GM12801 (cell line): ENCODE results near the gene BBS9.

Source experiments
- TF ChIP-seq, protein P1 (sequence below): IDR thresholded peaks from one replicate; pipeline ENCODE4 v1.5.1; 2011; ENCODE audit warnings: control low read depth; ENCODE audit not compliant: insufficient read length; ENCODE audit errors: extremely low read depth

The BBS9 gene

DNA sequence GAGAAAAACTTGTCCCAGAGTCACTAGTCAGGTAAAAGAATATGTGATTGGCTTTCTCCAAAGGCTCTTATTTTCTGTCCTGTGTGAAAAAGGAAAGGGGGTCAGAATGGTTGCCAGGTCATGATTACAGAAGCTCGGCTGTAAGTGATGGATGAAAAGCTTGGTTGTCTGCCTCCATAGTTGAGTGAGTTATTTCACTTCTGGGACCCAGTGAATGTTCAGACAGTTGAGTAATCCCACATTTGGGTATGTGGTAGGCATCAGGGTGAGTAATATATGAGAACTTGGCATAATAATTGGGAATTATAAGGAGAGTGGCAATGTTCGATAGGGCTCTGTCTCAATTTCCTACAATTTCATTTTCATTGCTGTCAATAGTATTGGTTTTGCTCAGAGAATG is 72.5 kb downstream of the BBS9 start:
- TF ChIP-seq, protein P1, sequence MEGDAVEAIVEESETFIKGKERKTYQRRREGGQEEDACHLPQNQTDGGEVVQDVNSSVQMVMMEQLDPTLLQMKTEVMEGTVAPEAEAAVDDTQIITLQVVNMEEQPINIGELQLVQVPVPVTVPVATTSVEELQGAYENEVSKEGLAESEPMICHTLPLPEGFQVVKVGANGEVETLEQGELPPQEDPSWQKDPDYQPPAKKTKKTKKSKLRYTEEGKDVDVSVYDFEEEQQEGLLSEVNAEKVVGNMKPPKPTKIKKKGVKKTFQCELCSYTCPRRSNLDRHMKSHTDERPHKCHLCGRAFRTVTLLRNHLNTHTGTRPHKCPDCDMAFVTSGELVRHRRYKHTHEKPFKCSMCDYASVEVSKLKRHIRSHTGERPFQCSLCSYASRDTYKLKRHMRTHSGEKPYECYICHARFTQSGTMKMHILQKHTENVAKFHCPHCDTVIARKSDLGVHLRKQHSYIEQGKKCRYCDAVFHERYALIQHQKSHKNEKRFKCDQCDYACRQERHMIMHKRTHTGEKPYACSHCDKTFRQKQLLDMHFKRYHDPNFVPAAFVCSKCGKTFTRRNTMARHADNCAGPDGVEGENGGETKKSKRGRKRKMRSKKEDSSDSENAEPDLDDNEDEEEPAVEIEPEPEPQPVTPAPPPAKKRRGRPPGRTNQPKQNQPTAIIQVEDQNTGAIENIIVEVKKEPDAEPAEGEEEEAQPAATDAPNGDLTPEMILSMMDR = no peak

DNA sequence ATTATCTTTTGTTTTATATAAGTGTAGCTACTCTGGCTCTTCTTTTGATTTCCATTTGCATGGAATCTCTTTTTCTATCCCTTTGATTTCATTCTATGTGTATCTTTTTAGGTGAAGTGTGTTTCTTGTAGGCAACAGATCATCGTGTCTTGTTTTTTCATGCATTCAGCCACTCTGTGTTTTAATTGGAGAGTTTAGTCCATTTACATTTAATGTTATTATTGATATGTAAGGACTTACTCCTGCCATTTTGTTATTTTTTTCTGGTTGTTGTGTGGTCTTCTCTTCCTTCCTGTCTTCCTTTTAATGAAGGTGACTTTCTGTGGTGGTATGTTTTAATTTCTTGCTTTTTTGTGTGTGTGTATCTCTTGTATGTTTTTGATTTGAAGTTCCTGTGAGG is 81.6 kb downstream of the BBS9 start:
- TF ChIP-seq, protein P1 = no peak

DNA sequence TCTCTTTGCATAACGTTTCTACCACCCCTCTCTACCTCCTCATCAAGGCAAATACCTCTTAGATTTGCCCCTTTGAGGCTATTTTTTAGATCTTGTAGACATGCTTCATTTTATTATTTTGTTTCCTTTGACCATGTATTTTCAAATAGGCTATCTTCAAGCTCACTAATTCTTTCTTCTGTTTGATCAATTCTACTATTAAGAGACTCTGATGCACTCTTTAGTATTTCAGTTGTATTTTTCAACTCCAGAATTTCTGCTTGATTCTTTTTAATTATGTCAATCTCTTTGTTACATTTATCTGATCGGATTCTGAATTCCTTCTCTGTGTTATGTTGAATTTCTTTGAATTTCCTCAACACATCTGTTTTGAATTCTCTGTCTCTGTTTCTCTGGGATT is 82.8 kb downstream of the BBS9 start:
- TF ChIP-seq, protein P1 = no peak

DNA sequence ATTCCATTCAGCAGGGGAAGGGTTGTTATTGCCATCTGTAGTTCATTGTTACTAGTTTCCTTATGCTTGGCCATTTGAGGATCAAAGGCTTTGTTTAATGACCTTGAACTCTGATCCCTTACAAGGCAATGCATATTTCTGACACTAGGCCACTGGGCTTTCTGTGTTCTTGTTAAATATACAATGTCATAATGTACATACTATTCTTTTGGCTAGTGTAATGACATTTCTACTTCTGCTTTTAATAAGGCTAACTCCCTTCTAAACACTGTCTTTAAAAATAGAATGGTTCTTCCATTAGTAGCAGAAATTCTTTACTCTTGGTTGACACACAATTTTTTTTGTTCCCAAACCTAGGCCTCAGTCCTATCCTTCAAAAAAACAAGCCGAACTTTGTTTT is 86.6 kb downstream of the BBS9 start:
- TF ChIP-seq, protein P1 = no peak

DNA sequence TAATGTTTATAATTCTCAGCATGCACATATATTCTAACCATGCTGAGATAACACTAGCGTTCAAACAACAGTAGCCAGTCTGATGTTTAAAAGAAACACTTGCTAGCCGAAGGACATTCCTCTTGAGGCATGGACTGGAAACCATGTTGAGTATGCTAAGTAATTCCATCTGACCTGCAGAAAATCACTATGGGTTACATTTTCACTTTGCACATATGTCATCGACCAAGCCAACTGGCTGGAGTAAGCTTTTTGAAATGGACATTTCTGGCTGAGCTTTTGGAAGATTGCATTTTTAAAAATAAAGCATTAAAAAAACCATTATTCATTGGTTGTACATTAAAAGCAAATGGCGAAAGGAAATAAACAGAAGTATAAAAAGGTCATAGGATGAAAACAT is 88.2 kb downstream of the BBS9 start:
- TF ChIP-seq, protein P1 = no peak

DNA sequence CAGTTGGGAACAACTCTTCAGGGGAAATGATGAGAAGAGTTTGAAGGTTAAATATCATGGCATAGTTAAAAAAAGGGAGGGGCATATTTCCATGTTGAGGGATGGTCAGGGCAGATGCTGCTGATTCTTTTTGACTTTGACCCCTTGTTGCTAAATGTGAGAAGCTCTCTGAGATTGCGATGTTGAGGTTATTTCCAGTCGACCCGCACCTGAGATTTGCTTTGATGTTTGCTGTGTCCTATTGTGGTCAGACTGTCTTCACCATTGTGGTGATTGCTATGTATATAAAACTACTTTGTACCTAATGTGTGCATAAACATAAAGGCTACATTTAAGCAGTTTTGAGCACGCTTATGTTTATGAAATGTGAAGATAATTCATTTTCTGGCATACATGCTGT is 90.9 kb downstream of the BBS9 start:
- TF ChIP-seq, protein P1 = no peak

DNA sequence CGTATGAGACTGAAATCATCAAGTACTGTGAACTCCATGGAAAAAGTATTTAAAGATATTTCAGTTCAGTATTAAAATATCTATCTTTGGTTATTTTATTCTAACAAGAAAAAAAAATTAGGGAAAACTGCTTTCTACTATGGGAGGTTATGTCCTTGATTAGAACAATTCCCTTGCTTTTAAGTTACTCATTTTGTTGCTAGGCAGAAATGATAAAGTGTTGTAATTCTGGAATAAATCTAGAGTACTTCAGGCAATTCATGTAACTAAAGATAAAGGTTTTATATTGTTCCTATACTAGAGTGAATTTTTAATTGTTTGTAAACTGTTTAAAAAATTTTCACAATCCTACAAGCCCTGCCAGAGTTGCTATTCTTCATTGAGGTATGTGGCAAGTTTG is 92.0 kb downstream of the BBS9 start:
- TF ChIP-seq, protein P1 = no peak

DNA sequence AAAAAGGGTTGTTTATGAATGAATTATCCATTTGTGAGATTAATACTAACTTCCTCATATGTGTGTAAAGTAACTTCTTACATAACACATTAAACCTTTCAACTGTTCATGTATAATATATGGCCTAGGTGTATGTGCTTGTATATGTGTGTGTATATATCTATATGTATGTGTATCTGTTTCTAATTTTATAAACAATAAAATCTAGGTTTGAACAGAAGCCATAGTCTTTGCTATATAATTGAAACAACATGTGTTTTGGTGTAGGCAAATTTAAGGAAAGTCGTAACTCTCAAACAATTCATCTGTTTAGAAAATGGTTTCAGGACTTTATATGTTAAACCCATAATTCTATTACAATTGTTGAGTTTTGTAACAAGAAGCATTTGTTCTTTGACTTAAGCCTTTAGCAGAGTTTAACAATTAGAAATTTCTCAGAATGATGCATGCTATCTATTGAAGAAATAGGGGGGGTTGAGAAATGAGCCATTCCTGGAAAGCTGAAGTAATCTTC is 103.3 kb downstream of the BBS9 start:
- TF ChIP-seq, protein P1 = no peak
